HepG2 (cell line): ENCODE measurements around the gene EFNA3. TPM values are rescaled to one million over a fixed set of nuclear protein-coding genes. Genes with fewer than 3 reads are reported as not detected.

Source experiments
- ARNT ChIP-seq: fragments of 450-650 bp; IDR thresholded peaks from 2 replicates; pipeline ENCODE4 v1.6.1; 2017
- ATF7-NPFF ChIP-seq: sonication (generic); formaldehyde crosslinking; IDR thresholded peaks from 2 replicates; pipeline ENCODE4 v1.8.1; 2023; ENCODE audit warnings: mild to moderate bottlenecking, low read depth, missing genetic modification reagents, moderate library complexity
- ATM ChIP-seq: fragments of 450-650 bp; IDR thresholded peaks from 2 replicates; pipeline ENCODE4 v1.7.1; 2017; ENCODE audit warnings: mild to moderate bottlenecking, borderline replicate concordance
- CHD2 ChIP-seq: IDR thresholded peaks from 2 replicates; pipeline ENCODE4 v1.6.1; 2011; ENCODE audit warnings: low read depth, low read length, improper control_type of control experiment
- CREB3 ChIP-seq: sonication (generic); formaldehyde crosslinking; IDR thresholded peaks from 2 replicates; pipeline ENCODE4 v1.5.0; 2020; ENCODE audit warnings: missing genetic modification reagents
- GFI1 ChIP-seq: sonication (generic); formaldehyde crosslinking; IDR thresholded peaks from 2 replicates; pipeline ENCODE4 v1.5.0; 2020; ENCODE audit warnings: missing genetic modification reagents, mild to moderate bottlenecking, borderline replicate concordance
- KDM2A ChIP-seq: sonication (generic); formaldehyde crosslinking; IDR thresholded peaks from 2 replicates; pipeline ENCODE4 v1.4.0; 2020; ENCODE audit warnings: low read depth, missing genetic modification reagents, borderline replicate concordance
- MIXL1 ChIP-seq: IDR thresholded peaks from 2 replicates; pipeline ENCODE4 v1.6.1; 2016
- MLX ChIP-seq: IDR thresholded peaks from 2 replicates; pipeline ENCODE4 v1.6.1; 2016
- NCOA1 ChIP-seq: sonication (generic); formaldehyde crosslinking; IDR thresholded peaks from 2 replicates; pipeline ENCODE4 v1.9.0; 2021; ENCODE audit warnings: missing genetic modification reagents
- PCBP2 ChIP-seq: fragments of 200-400 bp; formaldehyde crosslinking; optimal IDR thresholded peaks from 2 replicates; pipeline ENCODE3; 2018; ENCODE audit warnings: low read length, low read depth; ENCODE audit not compliant: poor library complexity, severe bottlenecking
- PHF8 ChIP-seq: sonication (generic); formaldehyde crosslinking; IDR thresholded peaks from 2 replicates; pipeline ENCODE4 v1.5.0; 2020; ENCODE audit warnings: missing genetic modification reagents
- PRDM10 ChIP-seq: sonication (generic); formaldehyde crosslinking; IDR thresholded peaks from 2 replicates; pipeline ENCODE4 v1.4.0; 2020; ENCODE audit warnings: low read depth, missing genetic modification reagents
- RCOR2 ChIP-seq: IDR thresholded peaks from 2 replicates; pipeline ENCODE4 v1.6.1; 2016; ENCODE audit warnings: missing biosample characterization, missing genetic modification reagents
- SAP130 ChIP-seq: IDR thresholded peaks from 2 replicates; pipeline ENCODE4 v1.6.1; 2016; ENCODE audit warnings: low read depth
- STAG1 ChIP-seq: sonication (generic); formaldehyde crosslinking; IDR thresholded peaks from 2 replicates; pipeline ENCODE4 v1.4.0; 2020; ENCODE audit warnings: missing genetic modification reagents
- TCF7 ChIP-seq: sonication (generic); IDR thresholded peaks from 2 replicates; pipeline ENCODE4 v1.6.1; 2016; ENCODE audit warnings: antibody characterized with exemption, low read depth
- ZFP36 ChIP-seq: fragments of 150-350 bp; IDR thresholded peaks from 2 replicates; pipeline ENCODE4 v1.6.1; 2018; ENCODE audit warnings: borderline replicate concordance, low read length, low read depth; ENCODE audit not compliant: partially characterized antibody
- ZFP36L2 ChIP-seq: sonication (generic); formaldehyde crosslinking; IDR thresholded peaks from 2 replicates; pipeline ENCODE4 v1.4.0; 2020; ENCODE audit warnings: missing genetic modification reagents
- ZFP41 ChIP-seq: sonication (generic); formaldehyde crosslinking; IDR thresholded peaks from 2 replicates; pipeline ENCODE4 v1.4.0; 2020; ENCODE audit warnings: mild to moderate bottlenecking, missing genetic modification reagents, borderline replicate concordance
- ZNF274 ChIP-seq: sonication (generic); formaldehyde crosslinking; IDR thresholded peaks from 2 replicates; pipeline ENCODE4 v1.5.1; 2020; ENCODE audit warnings: mild to moderate bottlenecking, missing genetic modification reagents
- ZNF563 ChIP-seq: sonication (generic); formaldehyde crosslinking; IDR thresholded peaks from 2 replicates; pipeline ENCODE4 v1.8.0; 2022; ENCODE audit warnings: mild to moderate bottlenecking, moderate library complexity, missing genetic modification reagents
- ZNF605 ChIP-seq: sonication (generic); formaldehyde crosslinking; IDR thresholded peaks from 2 replicates; pipeline ENCODE4 v1.8.0; 2022; ENCODE audit warnings: mild to moderate bottlenecking, missing genetic modification reagents
- ZNF660 ChIP-seq: sonication (generic); formaldehyde crosslinking; IDR thresholded peaks from 2 replicates; pipeline ENCODE4 v1.5.1; 2020; ENCODE audit warnings: mild to moderate bottlenecking, low read depth, missing genetic modification reagents, borderline replicate concordance
- ZNF788 ChIP-seq: sonication (generic); formaldehyde crosslinking; IDR thresholded peaks from 2 replicates; pipeline ENCODE4 v1.5.0; 2020; ENCODE audit warnings: mild to moderate bottlenecking, missing genetic modification reagents, borderline replicate concordance
- polyA plus RNA-seq, 8 experiments: library from polyadenylated mRNA; depleted of rRNA in 3 of 8; stranded (reverse) in 7 of 8; unstranded in 1 of 8; fragments of >200 nt; fragmentation: Illumina TruSeq in 4 of 8; extraction: Trizol in 4 of 8; gene quantifications; 2 replicates each; pipeline versions ENCODE4 v1.2.1 to v1.2.3, GENCODE V29; 2011 to 2016; ENCODE audit warnings: low read depth in 4 of 8, missing spikeins in 1 of 8, mixed read lengths in 1 of 8; ENCODE audit not compliant: insufficient read depth in 1 of 8
- total RNA-seq, 5 experiments: library from RNA; depleted of rRNA; stranded (reverse); fragments of >200 nt; fragmentation: Illumina TruSeq; extraction: Trizol; gene quantifications; 2 replicates each; pipeline ENCODE4 v1.2.3, GENCODE V29; 2016; ENCODE audit warnings: low read depth in 1 of 5

The EFNA3 gene
- total and polyA plus RNA-seq, 2 of the 13 experiments (the other 11 are each of a cell fraction or from before 2014, with no cell fraction given) = 1.0 to 5.7 TPM

- TF ChIP-seq ZNF605 (CRISPR knock-in tag) = no peak
- TF ChIP-seq PRDM10 (CRISPR knock-in tag) = peak; percentile 81
- TF ChIP-seq RCOR2 (CRISPR knock-in tag) = peak; percentile 34; the same call in 1 of the 2 replicates
- TF ChIP-seq ZFP41 = no peak
- TF ChIP-seq NCOA1 (CRISPR knock-in tag) = peak; percentile 85; the same call in 1 of the 2 replicates
- peak; percentile 68; the same call in 1 of the 2 replicates for TF ChIP-seq MIXL1 (CRISPR knock-in tag)
- TF ChIP-seq ARNT = no peak
- TF ChIP-seq ZNF788 (CRISPR knock-in tag) = peak; percentile 51; the same call in 1 of the 2 replicates
- peak; percentile 94 for TF ChIP-seq STAG1 (CRISPR knock-in tag)
- TF ChIP-seq TCF7 = no peak
- TF ChIP-seq PHF8 (CRISPR knock-in tag) = peak; percentile 78
- peak; percentile 51; the same call in 1 of the 2 replicates for TF ChIP-seq ZNF274 (CRISPR knock-in tag)
- no peak for TF ChIP-seq PCBP2
- peak; percentile 39; the same call in 1 of the 2 replicates for TF ChIP-seq GFI1
- TF ChIP-seq ATF7-NPFF = no peak; the same call in 1 of the 2 replicates
- TF ChIP-seq ZFP36L2 (CRISPR knock-in tag) = no peak
- TF ChIP-seq CREB3 = no peak
- no peak for TF ChIP-seq MLX (CRISPR knock-in tag)
- TF ChIP-seq ZFP36 = no peak
- TF ChIP-seq SAP130 (CRISPR knock-in tag) = peak; percentile 92
- no peak for TF ChIP-seq CHD2
- 0 out of 2 replicates have a peak, but pooled peaks have one; percentile 36 for TF ChIP-seq ZNF563 (CRISPR knock-in tag)
- no peak for TF ChIP-seq ATM
- peak; percentile 95 for TF ChIP-seq KDM2A
- no peak for TF ChIP-seq ZNF660 (CRISPR knock-in tag)
Observed at GRCh38 chr1:155084722-155085503, 6.3 kb downstream of the EFNA3 start (continued).
